Fibroblast of lung (primary cell): Measurements from ENCODE around the gene CENPF. TPM values are rescaled to one million over a fixed set of nuclear protein-coding genes. Genes with fewer than 3 reads are reported as not detected.

Source experiments
- DNase-seq, 2 donors: peaks; one replicate each; pipeline versions ENCODE4 v3.0.0 to v3.0.0-alpha.2; 2010; ENCODE audit warnings: low read depth in 2 of 2
- H2AFZ ChIP-seq: 2 replicates; pipeline ENCODE4 v1.5.1; 2012; ENCODE audit warnings: low read length, control low read depth, inconsistent platforms
- H3K27ac ChIP-seq: 2 replicates; pipeline ENCODE4 v1.5.1; 2011; ENCODE audit warnings: low read length, control low read depth; ENCODE audit not compliant: insufficient read depth
- H3K27me3 ChIP-seq: 2 replicates; pipeline ENCODE4 v1.5.1; 2011; ENCODE audit warnings: mild to moderate bottlenecking, low read length; ENCODE audit not compliant: control insufficient read depth, insufficient read depth
- H3K36me3 ChIP-seq: 2 replicates; pipeline ENCODE4 v1.5.1; 2011; ENCODE audit warnings: low read length; ENCODE audit not compliant: control insufficient read depth, insufficient read depth
- H3K4me1 ChIP-seq: 2 replicates; pipeline ENCODE4 v1.5.1; 2011; ENCODE audit warnings: low read length; ENCODE audit not compliant: control insufficient read depth, insufficient read depth; ENCODE audit errors: extremely low read depth
- H3K4me2 ChIP-seq: 2 replicates; pipeline ENCODE4 v1.5.1; 2011; ENCODE audit warnings: low read length, control low read depth; ENCODE audit not compliant: insufficient read depth; ENCODE audit errors: extremely low read depth
- H3K4me3 ChIP-seq, 4 experiments: fragments of 200-600 bp in 1 of 4; sonication (generic) in 1 of 4; replicated peaks in 1 of 4; 2 replicates each; pipeline ENCODE4 v1.5.1; 2011 to 2016; ENCODE audit warnings: low read length in 4 of 4, low read depth in 3 of 4, mild to moderate bottlenecking in 3 of 4, control low read depth in 2 of 4, inconsistent platforms in 1 of 4, mixed read lengths in 1 of 4; ENCODE audit not compliant: insufficient read depth in 1 of 4; ENCODE audit errors: control extremely low read depth in 1 of 4
- H3K79me2 ChIP-seq: 2 replicates; pipeline ENCODE4 v1.5.1; 2012; ENCODE audit warnings: mild to moderate bottlenecking, low read length, inconsistent platforms; ENCODE audit not compliant: control insufficient read depth, insufficient read depth
- H3K9ac ChIP-seq: 2 replicates; pipeline ENCODE4 v1.5.1; 2011; ENCODE audit warnings: mild to moderate bottlenecking, low read length, control low read depth; ENCODE audit not compliant: insufficient read depth
- H3K9me3 ChIP-seq: 2 replicates; pipeline ENCODE4 v1.5.1; 2012; ENCODE audit warnings: low read depth, low read length; ENCODE audit not compliant: control insufficient read depth, insufficient read depth
- H4K20me1 ChIP-seq: 2 replicates; pipeline ENCODE4 v1.5.1; 2011; ENCODE audit warnings: low read length; ENCODE audit not compliant: control insufficient read depth, insufficient read depth; ENCODE audit errors: extremely low read depth
- CTCF ChIP-seq, 2 donors: IDR thresholded peaks in 1 of 2; conservative IDR thresholded peaks in 1 of 2; 1 replicate in 1 of 2; 2 replicates in 1 of 2; pipeline ENCODE4 v1.5.1; 2011 to 2012; ENCODE audit warnings: low read length in 2 of 2, control low read depth in 1 of 2, inconsistent platforms in 1 of 2, low read depth in 1 of 2, mild to moderate bottlenecking in 1 of 2
- EZH2 ChIP-seq: IDR thresholded peaks from 2 replicates; pipeline ENCODE4 v1.5.1; 2012; ENCODE audit warnings: low read length, control low read depth, mild to moderate bottlenecking; ENCODE audit errors: missing control alignments
- polyA plus RNA-seq, 2 donors: library from polyadenylated mRNA; depleted of rRNA in 1 of 2; stranded (reverse) in 1 of 2; unstranded in 1 of 2; fragments of >200 nt; gene quantifications; 2 replicates each; pipeline ENCODE4 v1.2.1, GENCODE V29; 2011 to 2012; ENCODE audit warnings: missing spikeins in 1 of 2
- total RNA-seq: library from RNA; depleted of rRNA; stranded (reverse); fragments of >200 nt; gene quantifications from 2 replicates; pipeline ENCODE4 v1.2.1, GENCODE V29; 2014

Gene CENPF
- total and polyA plus RNA-seq, 2 donors (not counting 1 experiment from before 2014, with no cell fraction given) = 12.0 to 13.2 TPM

GRCh38 chr1:214637125-214637524, 34.1 kb downstream of the CENPF start:
- no peaks in the 10 kb centered on the region for H3K36me3 ChIP-seq
- H3K4me3 ChIP-seq = no peak overlapping the region
- H3K9me3 ChIP-seq = no peaks in the 10 kb centered on the region
- no peaks in the 10 kb centered on the region for H3K27me3 ChIP-seq
- H3K4me1 ChIP-seq = no peaks in the 10 kb centered on the region
- H2AFZ ChIP-seq = no peak overlapping the region
- H3K79me2 ChIP-seq = no peaks in the 10 kb centered on the region
- no peak for DNase-seq
- H3K27ac ChIP-seq = no peak overlapping the region
- TF ChIP-seq EZH2 (no peak), CTCF (conservative IDR thresholded peaks at IDR 0.05 in 1 of 2, IDR thresholded peaks at IDR 0.05 in 1 of 2; ENCODE audit: low read depth in 1 of 2, low read length in 2 of 2) (no peak)
- no peaks in the 10 kb centered on the region for H4K20me1 ChIP-seq
- H3K4me2 ChIP-seq = no peak overlapping the region
- H3K9ac ChIP-seq = no peak overlapping the region

- H3K4me1 ChIP-seq = no peaks in the 10 kb centered on the region
- H3K27me3 ChIP-seq = no peaks in the 10 kb centered on the region
- no peak overlapping the region for H3K27ac ChIP-seq
- no peak overlapping the region for H3K4me2 ChIP-seq
- H2AFZ ChIP-seq = peak overlapping the region; percentile 50
- no peaks in the 10 kb centered on the region for H3K9me3 ChIP-seq
- no peak overlapping the region for H3K4me3 ChIP-seq
- TF ChIP-seq CTCF (conservative IDR thresholded peaks at IDR 0.05 in 1 of 2, IDR thresholded peaks at IDR 0.05 in 1 of 2; ENCODE audit: low read depth in 1 of 2, low read length in 2 of 2) = peak; percentile 74 to 84
- no peak for TF ChIP-seq EZH2
- no peaks in the 10 kb centered on the region for H3K79me2 ChIP-seq
- H3K9ac ChIP-seq = no peak overlapping the region
- H3K36me3 ChIP-seq = no peaks in the 10 kb centered on the region
- no peaks in the 10 kb centered on the region for H4K20me1 ChIP-seq
- peak; percentile 50 to 75 for DNase-seq
Observed at GRCh38 chr1:214637722-214638458, 34.9 kb downstream of the CENPF start.

GRCh38 chr1:214638459-214638807, 35.4 kb downstream of the CENPF start:
- H3K9me3 ChIP-seq = no peaks in the 10 kb centered on the region
- no peak overlapping the region for H3K4me3 ChIP-seq
- no peak for DNase-seq
- H3K79me2 ChIP-seq = no peaks in the 10 kb centered on the region
- no peaks in the 10 kb centered on the region for H3K27me3 ChIP-seq
- no peak overlapping the region for H3K4me2 ChIP-seq
- no peaks in the 10 kb centered on the region for H3K4me1 ChIP-seq
- H2AFZ ChIP-seq = no peak overlapping the region
- H3K36me3 ChIP-seq = peaks cover 1% of the 10 kb centered on the region
- no peak overlapping the region for H3K27ac ChIP-seq
- TF ChIP-seq EZH2 (no peak), CTCF (conservative IDR thresholded peaks at IDR 0.05 in 1 of 2, IDR thresholded peaks at IDR 0.05 in 1 of 2; ENCODE audit: low read depth in 1 of 2, low read length in 2 of 2) (no peak)
- H3K9ac ChIP-seq = no peak overlapping the region
- no peaks in the 10 kb centered on the region for H4K20me1 ChIP-seq
